Midbrain (tissue), 1 donor: ENCODE measurements around the gene SLC12A3.
"Not testable (repeated sequence)": the region's sequence is repeated elsewhere in the genome, so short reads cannot be mapped to it uniquely, and the experiment has no call there.

Experiments
- DNase-seq: peaks from one replicate; lab custom pipeline; 2025; lab: John Stamatoyannopoulos, UW

Gene SLC12A3

DNA sequence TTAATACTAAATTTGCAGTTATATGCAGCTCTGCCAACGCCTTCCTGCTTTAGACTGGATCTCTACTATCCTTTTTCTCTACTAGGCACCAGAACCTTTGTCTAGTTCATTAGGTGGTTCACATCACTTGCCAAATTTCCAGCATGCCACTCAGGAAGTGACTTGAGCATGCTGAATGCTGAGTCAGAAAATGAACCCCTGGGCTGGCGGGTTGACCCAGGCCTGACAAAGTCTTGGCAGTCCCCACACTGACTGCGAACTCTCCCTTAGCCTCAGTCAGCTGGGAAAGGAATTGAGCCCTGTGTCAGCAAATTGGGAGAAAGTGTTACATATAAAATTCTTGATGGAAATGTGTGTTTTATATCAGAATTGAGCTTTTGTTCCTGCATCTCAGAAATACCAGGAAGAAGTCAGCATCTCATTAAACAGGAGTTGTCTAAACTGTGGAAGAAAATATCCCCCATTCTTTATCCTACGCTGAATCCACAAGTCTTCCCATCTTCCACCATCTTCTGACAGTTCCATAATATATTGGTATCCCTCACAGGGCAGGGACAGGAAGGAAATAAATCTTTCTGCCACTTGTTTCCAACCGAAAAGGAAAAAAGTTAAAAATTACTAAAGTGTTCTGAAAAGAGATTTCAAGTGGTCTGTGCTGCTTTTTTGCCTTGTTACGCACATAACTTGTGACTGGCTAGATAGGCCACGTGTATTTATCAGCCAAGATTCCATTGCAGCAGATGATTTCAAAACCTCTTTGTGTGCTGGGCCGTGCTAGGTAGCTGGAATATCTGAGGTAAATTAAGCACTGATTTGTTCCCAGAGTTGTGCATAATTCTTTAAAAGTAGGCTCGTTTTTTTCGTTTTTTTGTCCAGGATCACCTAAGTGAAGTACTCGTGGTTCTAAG lies 16.7 kb upstream of the SLC12A3 start:
- DNase-seq: peak; percentile 29

DNA sequence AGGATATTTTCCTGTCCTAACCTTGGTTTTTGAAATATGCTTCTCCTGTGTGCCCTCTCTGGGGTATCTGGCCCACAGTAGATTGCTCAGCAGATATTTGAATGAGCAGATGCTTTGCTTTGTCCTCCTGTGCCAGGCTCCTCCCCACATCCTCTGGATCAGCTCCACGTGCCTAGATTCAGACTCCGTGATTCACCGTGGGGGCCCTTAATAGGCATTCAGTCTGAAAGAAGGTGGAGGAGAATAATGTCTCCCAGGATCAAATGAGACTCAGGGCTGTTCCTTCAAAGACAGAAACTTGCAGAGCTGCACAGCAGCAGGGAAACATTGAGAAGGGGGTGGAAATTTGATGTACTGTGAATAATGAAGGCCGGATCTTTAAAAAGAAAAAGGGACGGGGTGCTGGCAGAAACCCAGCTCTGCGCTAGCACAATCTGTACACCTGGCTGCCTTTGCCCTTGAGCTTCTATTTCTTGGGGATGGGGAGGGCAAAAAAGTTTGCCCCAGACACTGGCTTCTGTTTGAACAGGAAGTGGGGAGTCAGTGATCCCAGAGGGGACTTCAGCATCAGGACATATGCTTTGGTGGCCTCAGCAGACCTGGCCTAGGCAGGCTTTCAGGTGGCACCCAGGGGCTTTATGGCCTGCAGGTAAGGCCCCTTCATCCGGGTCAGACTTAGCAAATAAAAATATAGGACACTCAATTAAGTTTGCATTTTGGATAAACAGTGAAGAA lies 15.9 kb upstream of the SLC12A3 start:
- no peak for DNase-seq

DNA sequence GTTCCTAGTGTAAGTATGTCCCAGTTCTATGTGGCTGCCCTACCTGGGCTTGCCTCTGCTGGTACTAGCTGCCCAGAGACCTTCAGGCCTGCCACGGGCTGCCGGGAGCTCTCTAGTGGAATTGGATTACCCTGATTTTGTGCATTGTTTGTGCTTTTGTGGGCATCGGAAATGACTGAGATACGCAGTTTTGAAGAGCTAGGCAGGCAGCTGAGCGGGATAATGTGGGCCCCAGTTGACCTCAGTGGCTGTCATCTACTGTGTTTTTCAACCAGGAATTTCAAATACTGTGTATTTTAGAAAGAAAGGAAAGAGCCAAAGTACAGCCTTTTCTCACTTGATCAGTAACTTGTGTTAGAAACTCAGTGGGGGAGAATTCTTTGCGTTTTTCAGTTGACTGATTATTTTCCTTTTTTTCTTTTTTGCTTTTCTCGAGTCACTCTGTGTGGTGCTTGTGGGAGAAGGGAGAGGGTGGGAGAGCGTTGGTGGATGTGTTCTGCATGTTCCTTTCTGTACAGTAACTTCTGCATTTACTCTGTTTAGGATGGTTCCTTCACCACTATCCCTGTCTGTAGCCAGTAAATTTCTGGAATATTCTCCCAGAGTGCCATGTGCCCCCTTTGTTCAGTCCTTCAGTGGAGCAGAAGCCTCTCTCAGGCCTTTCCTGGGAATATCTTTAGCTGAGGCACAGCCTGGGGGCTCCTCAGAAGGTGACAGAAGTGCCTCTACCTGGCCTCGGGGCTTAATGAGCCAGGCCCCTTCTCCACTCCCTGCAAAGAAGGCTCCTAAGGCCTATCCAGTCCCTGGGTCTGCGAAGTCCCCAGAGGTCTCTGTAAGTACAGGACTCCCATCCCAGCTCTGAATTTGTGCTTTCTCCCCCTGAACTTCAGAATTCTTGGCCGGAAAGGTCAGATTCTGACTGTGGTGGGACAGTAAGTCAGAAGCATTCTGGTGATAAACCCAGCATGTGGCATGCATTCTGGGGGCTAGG lies 15.0 kb upstream of the SLC12A3 start:
- DNase-seq: no peak

DNA sequence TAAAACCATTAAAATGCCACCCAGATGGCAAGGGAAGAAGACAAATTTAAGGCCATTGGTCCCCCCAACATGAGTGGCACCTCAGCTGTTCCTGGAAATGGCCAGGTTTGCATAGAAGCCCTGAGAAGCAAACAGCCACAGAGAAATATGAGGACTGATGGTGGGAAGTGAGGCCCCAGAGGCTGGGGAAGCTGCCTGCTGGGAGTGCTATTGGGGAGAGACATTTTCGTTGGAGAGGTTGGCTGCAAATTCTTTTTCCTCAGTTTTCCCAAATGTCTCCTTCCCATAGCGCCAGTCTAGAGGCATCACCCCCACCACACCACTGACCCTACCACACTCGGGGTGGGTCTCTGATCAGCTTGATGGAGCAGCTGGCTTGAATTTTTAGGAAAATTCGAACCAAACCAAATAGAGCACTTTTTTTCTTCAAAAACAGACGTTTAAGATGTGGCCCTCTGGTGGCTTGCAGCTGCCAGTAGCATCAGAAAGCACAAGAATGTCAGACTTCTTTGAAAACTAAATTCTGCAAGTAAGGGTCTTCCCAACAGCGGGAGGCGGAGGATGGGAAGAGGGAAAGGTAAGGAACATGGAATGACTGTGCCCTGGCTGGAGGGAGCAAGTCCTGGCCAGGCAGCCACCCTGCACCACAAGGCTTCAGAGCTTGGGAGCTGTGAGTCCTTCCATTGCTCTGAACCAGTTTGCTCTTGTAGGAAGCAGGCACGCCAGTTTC lies 13.2 kb upstream of the SLC12A3 start:
- DNase-seq: no peak

DNA sequence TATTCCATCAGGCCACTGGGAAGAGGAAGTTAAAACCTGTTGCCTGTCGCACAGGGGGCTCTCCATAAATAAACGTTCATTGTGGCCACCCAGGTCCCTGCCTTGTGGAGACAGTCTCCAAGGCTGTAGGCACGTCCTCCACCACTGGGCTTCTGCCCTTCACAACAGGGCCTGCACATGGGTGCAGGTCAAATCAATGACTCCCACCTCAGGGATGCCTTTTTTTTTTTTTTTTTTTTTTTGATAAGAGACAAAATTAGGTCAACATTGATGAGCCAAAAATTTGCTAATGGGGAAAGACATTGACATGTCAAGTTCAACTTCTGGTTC lies 12.6 kb upstream of the SLC12A3 start:
- DNase-seq: no peak

DNA sequence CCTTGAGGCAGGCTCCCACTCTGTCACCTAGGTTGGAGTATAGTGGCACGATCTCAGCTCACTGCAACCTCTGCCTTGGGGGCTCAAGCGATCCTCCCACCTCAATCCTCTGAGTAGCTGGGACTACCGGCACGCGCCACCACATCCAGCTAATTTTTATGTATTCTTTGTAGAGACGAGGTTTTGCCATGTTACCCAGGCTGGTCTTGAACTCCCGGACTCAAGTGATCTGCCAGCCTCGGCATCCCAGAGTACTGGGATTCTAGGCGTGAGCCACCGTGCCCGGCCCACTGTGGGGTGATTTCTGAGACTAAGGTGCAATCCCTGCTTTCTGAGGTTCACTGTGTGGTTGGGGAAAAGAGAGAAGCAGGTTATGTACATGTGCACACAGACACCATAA lies 12.0 kb upstream of the SLC12A3 start:
- no peak for DNase-seq

DNA sequence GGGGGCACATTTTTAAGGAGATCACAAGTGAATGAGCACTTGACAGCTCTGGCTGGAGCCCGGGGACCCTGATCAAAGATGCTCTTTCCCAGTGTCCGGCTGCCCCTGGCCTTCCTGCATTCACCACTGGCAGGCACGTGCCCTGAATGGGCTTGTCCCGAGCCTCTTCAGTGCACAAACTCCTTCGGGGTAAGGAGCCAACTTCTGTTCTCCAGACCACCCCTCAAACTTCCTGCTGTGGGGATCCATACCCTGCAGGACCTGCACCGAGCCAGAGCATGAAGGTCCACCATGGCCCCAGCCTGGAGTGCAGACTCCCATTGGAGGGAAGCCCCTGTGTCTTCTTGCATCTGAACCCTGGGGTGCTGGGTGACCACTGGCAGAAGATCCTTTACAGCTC lies 9.8 kb upstream of the SLC12A3 start:
- no peak for DNase-seq

DNA sequence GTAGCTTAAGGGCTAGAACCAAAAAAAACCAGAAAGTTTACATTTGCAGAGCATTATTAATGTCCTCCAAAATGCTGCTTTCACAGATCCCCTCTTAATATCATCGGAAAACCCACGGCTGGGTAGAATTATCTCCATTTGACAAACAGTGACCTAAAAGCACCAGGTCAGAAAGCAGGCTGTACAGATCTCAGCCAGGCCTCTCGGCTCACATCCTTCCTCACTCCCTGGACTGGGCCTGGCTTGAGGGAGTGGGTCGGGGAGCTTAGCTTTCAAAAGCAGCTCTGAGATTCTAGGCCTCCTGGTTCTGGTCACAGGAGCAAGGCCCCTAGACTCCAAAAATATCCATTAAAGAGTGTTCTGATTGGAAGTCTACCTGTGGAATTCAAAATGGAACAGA lies 9.1 kb upstream of the SLC12A3 start:
- no peak for DNase-seq

DNA sequence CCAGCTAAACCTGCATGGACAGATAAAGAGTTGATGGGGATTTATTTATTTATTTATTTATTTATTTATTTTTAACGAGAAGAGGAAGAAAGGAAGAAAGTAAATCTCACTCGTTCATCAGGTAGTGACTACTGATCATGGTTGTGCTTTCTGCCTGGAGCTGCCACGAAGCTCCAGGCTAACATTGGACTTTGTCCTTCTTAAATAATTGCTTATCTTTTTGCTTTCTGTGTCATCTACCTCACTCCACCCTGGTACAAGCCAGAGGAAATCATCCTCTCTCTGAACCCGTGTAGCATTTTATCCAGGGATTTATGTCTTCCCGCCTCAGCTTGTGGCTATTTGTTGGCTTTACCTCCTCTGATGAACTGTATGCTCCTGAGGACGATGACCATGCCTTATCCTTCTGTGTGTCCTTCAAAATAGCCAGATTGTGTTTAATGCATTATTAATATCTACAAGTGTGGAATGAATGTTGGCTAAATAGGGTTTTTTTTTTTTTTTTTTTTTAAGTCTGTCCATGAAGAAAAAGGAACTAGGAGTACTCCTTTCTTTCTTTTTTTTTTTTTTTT lies 8.0 kb upstream of the SLC12A3 start:
- DNase-seq: no peak

DNA sequence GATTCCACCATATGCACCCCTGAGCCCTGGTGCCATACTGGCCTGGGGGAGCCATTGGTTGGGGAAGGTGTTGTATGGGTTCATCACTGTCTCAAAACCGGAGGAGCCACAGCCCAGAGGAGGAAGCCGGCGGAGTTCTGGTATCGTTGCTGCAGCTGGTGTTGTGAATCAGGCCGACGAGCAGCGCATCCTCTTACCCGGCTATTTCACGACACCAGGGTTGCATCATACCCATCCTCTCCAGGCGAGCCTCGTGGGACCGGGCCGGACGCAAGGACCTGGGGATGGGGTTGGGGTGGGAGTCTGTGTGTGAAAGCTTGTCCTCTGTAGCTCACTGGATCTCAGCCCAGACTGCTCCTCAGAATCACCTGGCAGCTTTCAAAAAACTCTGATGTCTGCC lies 6.6 kb upstream of the SLC12A3 start:
- DNase-seq: no peak

DNA sequence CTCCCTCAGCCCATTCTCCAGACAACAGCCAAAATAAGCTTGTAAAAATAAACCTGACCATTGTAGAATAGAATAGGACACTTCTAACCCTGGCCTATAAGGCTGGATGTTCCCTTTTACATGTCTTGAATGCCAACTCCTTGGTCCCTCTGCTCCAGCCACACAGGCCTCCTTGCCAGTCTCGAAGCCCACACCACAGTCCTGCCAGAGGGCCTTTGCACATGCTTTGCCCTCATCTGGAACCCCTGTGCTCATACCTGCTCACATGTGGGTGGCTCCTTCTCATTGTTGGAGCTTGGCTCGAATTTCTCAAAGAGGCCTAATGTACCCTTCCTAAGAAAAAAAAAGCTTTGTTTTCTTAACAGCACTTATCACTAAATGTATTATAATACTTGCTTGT lies 5.4 kb upstream of the SLC12A3 start:
- DNase-seq: no peak

DNA sequence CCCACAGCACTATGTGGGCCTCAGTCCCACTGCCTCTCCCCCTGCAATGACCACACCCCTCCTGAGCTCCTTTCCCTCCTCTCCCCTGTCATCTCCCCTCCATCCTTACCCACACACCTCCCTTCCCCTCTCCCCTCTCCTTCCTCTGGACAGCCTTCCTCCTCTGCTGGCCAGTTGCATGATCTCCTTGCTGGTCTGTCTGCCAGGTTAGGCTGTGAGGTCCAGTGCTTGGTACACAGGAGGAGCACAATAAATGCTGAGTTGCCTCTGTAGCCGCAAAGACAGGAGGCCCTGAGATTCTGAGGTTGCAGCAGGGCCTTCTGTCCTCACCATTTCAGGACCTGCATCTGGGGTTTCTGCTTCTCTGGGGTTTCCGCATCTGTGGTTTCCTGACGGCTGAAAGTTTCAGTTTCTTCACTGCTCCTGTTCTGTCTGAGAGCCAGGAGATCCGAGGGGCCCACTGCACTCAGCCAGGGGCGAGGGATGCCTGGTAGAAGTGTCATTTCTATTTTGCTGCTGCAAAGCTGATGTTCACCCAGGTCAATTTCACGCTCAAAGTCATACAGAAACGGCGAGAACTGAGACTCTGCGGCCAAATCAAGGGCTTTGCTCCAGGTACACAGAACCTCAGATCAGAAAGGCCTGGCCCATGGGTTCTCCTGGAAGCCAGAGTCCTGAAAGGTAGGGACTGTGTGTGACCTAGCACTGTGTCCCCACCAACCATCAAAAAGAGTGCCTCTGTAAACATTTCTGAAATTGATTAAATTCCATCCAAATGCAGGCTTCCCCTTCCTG lies 4.6 kb upstream of the SLC12A3 start:
- no peak for DNase-seq

DNA sequence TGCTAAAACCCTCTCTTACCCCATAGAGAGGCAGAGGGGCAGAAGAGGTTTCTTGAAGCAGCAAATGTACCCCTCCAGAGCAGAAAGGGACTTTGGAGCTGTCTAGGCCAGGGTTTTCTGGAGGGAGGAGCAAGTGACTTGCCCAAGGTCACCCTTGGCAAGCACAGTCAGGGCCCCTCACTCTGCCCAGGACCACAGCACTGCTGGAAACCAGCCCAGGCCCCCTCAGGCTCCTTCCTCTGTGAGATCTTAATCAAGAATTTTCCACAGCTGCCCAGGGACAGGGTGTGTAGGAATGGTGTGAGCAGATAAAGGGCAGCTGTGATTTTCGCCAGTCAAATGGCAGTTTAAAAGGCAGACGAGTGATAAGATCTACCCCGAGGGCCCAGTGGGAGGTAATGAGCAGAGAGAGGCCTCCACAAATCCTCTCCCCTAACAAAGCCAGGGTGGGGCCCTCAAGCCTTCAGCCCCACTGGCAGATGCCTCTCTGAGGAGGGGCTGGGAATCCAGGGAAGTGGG lies 3.9 kb upstream of the SLC12A3 start:
- DNase-seq: no peak

DNA sequence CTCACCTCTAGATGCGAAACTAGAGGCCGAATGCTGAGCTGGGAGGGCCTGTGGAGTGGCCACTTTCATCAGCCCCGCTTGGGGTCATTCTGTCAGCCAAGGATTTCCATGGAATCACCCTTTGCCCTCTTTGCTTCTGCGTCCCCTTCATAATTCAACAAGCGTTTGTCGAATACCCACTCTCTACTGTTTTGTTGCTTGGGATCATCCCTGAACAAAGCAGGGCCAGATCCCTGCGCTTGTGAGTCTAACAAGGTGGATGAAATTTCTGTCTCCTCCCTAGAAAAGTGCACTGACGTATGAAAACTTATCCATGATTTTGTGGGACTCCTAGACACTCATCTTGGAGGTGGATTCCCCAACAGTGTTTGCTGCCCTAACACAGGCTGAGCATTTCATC lies 3.3 kb upstream of the SLC12A3 start:
- DNase-seq: no peak

DNA sequence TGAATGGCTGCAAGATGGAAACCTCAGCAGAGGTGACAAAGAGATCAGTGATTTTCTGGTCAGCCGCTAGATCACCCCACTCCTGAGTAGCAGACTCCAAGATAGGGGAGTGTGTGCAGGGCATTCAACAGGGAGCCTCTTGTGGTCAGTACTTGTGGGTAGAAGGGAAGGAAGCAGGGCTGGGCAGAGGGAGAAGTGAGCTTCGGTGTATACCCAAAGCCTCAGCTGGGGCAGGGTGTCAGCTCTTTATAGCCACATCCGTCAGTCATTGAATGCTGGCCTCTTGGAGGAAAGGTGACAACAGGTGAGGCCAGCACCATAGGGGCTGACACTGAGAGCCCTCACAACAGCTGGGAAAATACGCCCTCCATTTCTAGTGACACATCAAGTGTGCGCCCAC lies 2.2 kb upstream of the SLC12A3 start:
- DNase-seq: no peak

DNA sequence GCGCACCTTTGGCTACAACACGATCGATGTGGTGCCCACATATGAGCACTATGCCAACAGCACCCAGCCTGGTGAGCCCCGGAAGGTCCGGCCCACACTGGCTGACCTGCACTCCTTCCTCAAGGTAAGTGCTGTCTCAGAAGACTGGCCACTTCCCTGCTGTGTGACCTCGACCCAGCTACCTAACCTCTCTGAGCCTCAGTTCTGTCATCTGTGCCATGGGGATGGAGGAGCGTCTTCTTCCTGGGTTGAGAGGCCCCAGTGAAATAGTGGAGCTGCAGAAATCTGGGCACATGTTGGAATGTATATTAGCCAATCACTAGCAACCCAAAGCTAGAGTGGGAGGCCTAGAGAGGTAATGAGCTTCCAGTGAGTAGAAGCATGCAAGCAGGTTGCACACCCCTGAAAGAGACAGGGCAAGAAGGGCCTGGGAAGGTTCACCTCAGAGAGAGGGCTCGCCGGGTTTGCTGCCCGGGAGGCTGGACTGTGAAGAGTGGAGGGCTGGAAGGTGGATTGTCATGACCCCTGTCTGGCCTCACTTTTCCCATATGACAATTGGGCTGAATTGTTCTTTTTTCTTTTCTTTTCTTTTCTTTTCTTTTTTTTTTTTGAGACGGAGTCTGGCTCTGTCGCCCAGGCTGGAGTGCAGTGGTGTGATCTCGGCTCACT lies 521 bp downstream of the SLC12A3 start:
- DNase-seq: no peak

DNA sequence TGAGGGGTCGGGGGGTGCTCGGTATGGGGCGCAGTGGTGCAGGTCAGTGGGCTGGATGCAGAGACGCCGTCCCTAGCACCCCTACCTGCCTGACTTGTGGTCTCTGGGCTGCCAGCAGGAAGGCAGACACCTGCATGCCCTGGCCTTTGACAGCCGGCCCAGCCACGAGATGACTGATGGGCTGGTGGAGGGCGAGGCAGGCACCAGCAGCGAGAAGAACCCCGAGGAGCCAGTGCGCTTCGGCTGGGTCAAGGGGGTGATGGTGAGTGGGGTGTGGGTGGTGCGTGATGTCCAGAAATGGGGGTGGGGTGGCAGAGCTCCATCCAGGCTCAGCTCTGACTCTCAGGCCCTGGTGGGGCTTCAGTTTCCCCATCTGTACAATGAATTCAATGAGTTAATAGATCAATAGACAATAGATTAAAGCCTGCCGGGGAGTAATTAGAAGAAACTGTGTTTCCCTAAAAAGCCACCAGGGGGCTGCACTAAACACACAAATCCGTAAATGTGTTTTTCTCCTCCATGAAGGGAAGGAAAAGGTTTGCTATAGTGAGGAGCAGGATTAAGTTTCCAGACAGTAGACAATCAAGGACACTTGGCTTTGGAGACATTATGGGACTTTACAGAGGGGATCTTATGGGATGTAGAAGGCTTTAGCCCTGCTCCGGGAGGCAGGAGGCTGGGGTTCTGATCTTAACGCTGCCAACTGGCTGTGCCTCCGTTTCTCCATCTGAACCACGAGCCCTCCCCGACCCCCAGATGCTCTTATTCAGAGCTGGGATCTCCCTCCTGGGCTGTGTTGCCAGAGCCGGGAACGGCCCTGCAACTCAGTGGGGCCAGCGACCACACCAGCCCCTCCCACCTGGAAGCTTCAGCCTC lies 2.2 kb downstream of the SLC12A3 start:
- DNase-seq: peak; percentile 61

DNA sequence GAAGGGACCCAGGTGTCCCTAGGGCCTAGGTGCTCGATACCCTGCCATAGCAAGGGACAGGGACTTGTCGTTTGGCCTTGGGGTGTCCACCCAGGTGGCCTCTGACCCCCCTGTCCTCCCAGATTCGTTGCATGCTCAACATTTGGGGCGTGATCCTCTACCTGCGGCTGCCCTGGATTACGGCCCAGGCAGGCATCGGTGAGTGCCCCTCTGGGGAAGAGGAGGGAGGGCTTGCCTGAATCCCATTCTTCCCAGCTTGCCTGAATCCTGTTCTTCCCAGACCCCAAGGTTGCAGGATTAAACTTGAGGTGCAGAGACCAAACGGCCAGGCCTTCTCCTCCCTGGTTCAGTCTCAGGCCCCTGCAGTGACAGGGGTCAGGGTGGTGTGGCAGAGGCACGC lies 3.2 kb downstream of the SLC12A3 start:
- DNase-seq: no peak

DNA sequence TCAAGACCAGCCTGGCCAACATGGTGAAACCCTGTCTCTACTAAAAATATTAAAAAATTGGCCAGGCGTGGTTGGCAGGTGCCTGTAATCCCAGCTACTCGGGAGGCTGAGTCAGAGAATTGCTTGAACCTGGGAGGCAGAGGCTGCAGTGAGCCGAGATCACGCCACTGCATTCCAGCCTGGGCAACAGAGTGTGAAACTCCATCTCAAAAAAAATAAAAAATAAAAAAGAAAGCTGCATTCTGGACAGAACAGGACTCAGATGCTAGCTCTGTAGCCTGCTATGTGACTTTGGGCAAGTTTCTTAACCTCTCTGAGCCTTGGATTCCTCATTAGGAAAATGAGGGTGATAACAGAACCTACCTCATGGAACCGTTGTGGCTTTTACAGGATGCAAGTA lies 3.8 kb downstream of the SLC12A3 start:
- not testable (repeated sequence) for DNase-seq
